B cell (primary cell): Measurements from ENCODE around the gene ITSN1. TPM values are rescaled to one million over a fixed set of nuclear protein-coding genes. Genes with fewer than 3 reads are reported as not detected.

Experiments used
- ATAC-seq: fragments of 200-7000 bp; cut with Tn5 transposase; one replicate; pipeline ENCODE4 v1.10.0; 2021; ENCODE audit warnings: low read depth, mild to moderate bottlenecking, moderate number of reproducible peaks, moderate library complexity
- CTCF ChIA-PET: fragments of 350-600 bp; sonication (Branson Sonifier 250); formaldehyde crosslinking; loops from one replicate; lab custom pipeline; 2021; ENCODE audit warnings: antibody characterized with exemption, inconsistent platforms; lab: Charles Lee
- POLR2A ChIA-PET: fragments of 350-600 bp; sonication (Branson Sonifier 250); formaldehyde crosslinking; loops from one replicate; lab custom pipeline; 2021; ENCODE audit warnings: antibody characterized with exemption; lab: Charles Lee
- DNase-seq: peaks from one replicate; pipeline ENCODE4 v3.0.0; 2013
- H2AFZ ChIP-seq: 2 replicates; pipeline ENCODE4 v1.6.1; 2012; ENCODE audit warnings: mild to moderate bottlenecking, low read depth, low read length; ENCODE audit not compliant: insufficient read depth, poor library complexity, severe bottlenecking
- H3K27ac ChIP-seq, 2 donors: 1 replicate in 1 of 2; 2 replicates in 1 of 2; pipeline ENCODE4 v1.5.1; 2012 to 2013; ENCODE audit warnings: low read length in 2 of 2, mild to moderate bottlenecking in 2 of 2, moderate library complexity in 1 of 2
- H3K27me3 ChIP-seq, 4 experiments: fragments of 200-600 bp in 1 of 4; sonication (generic) in 1 of 4; replicated peaks in 1 of 4; 1 replicate in 2 of 4; 2 replicates in 2 of 4; pipeline versions ENCODE4 v1.6.1 to v1.7.0; 2013 to 2016; ENCODE audit warnings: low read length in 3 of 4, mild to moderate bottlenecking in 2 of 4, mixed read lengths in 1 of 4, moderate library complexity in 1 of 4; ENCODE audit not compliant: insufficient read depth in 4 of 4, control insufficient read depth in 3 of 4; ENCODE audit errors: control extremely low read depth in 1 of 4
- H3K36me3 ChIP-seq, 2 experiments: replicated peaks in 1 of 2; 1 replicate in 1 of 2; 2 replicates in 1 of 2; pipeline versions ENCODE4 v1.6.1 to v1.7.1; 2013; ENCODE audit warnings: low read length in 1 of 2; ENCODE audit not compliant: insufficient read depth in 2 of 2, control insufficient read depth in 1 of 2; ENCODE audit errors: control extremely low read depth in 1 of 2, extremely low read depth in 1 of 2
- H3K4me1 ChIP-seq, 2 donors: fragments of 200-600 bp in 1 of 2; sonication (generic) in 1 of 2; 1 replicate in 1 of 2; 2 replicates in 1 of 2; pipeline versions ENCODE4 v1.5.1 to v1.6.1; 2013 to 2017; ENCODE audit warnings: low read length in 2 of 2; ENCODE audit not compliant: control insufficient read depth in 2 of 2, insufficient read depth in 2 of 2
- H3K4me2 ChIP-seq: replicated peaks from 2 replicates; pipeline ENCODE3; 2012; ENCODE audit warnings: mild to moderate bottlenecking, low read depth, low read length; ENCODE audit not compliant: poor library complexity, severe bottlenecking
- H3K4me3 ChIP-seq, 5 experiments: fragments of 200-600 bp in 1 of 5; sonication (generic) in 1 of 5; 1 replicate in 3 of 5; 2 replicates in 2 of 5; pipeline versions ENCODE4 v1.5.1 to v1.7.0; 2011 to 2016; ENCODE audit warnings: low read length in 4 of 5, mild to moderate bottlenecking in 4 of 5, low read depth in 2 of 5, control low read depth in 1 of 5, moderate library complexity in 1 of 5; ENCODE audit not compliant: insufficient read depth in 1 of 5; ENCODE audit errors: control extremely low read depth in 1 of 5, extremely low read depth in 1 of 5
- H3K79me2 ChIP-seq: fragments of 200-600 bp; sonication (generic); one replicate; pipeline ENCODE4 v1.6.0; 2016; ENCODE audit warnings: low read length; ENCODE audit not compliant: control insufficient read depth, insufficient read depth
- H3K9ac ChIP-seq: fragments of 200-600 bp; sonication (generic); 2 replicates; pipeline ENCODE4 v1.6.1; 2017; ENCODE audit warnings: mild to moderate bottlenecking, low read length, moderate library complexity
- H3K9me3 ChIP-seq, 3 donors: one replicate each; pipeline versions ENCODE4 v1.6.1 to v1.7.1; 2013; ENCODE audit warnings: low read length in 2 of 3; ENCODE audit not compliant: control insufficient read depth in 2 of 3, insufficient read depth in 1 of 3; ENCODE audit errors: control extremely low read depth in 1 of 3
- H4K20me1 ChIP-seq: 2 replicates; pipeline ENCODE4 v1.6.0; 2012; ENCODE audit warnings: mild to moderate bottlenecking, low read length; ENCODE audit not compliant: insufficient read depth, control insufficient read depth, poor library complexity, severe bottlenecking
- H3K27ac Mint-ChIP-seq: one replicate; pipeline ENCODE4 v1.8.0; 2021; ENCODE audit warnings: mixed read lengths
- H3K27me3 Mint-ChIP-seq: one replicate; pipeline ENCODE4 v1.8.0; 2021; ENCODE audit warnings: mixed read lengths
- H3K4me1 Mint-ChIP-seq: one replicate; pipeline ENCODE4 v1.8.0; 2021; ENCODE audit warnings: mixed read lengths
- H3K4me3 Mint-ChIP-seq: one replicate; pipeline ENCODE4 v1.8.0; 2021; ENCODE audit warnings: mixed read lengths
- H3K9me3 Mint-ChIP-seq: one replicate; pipeline ENCODE4 v1.8.0; 2022; ENCODE audit warnings: mixed read lengths; ENCODE audit not compliant: insufficient read depth
- CTCF ChIP-seq: fragments of 200-600 bp; IDR thresholded peaks from one replicate; pipeline ENCODE4 v1.8.0; 2022; ENCODE audit warnings: antibody characterized with exemption, mild to moderate bottlenecking
- EZH2 ChIP-seq: IDR thresholded peaks from 2 replicates; pipeline ENCODE4 v1.6.1; 2012; ENCODE audit warnings: borderline replicate concordance, low read depth, mild to moderate bottlenecking, moderate library complexity, low read length; ENCODE audit not compliant: insufficient read depth, poor library complexity, severe bottlenecking
- WGBS: methylation state at CpG from one replicate; pipeline ENCODE4 v1.1.5; 2013; ENCODE audit warnings: missing lambda C conversion rate; ENCODE audit not compliant: insufficient coverage; 5-methylcytosine and 5-hydroxymethylcytosine counted together
- intact Hi-C: fragments of 100-400 bp; cut with micrococcal nuclease; formaldehyde crosslinking; loops from one replicate; pipeline ENCODE4 v1.10.0; 2022
- polyA plus RNA-seq: library from polyadenylated mRNA; depleted of rRNA; stranded (reverse); fragments of >200 nt; gene quantifications from 2 replicates; pipeline ENCODE4 v1.2.3, GENCODE V29; 2012
- total RNA-seq, 2 donors: library from RNA; stranded (reverse); fragments of 120-200 nt in 1 of 2; gene quantifications; 1 replicate in 1 of 2; 2 replicates in 1 of 2; pipeline versions ENCODE4 v1.2.3 to v1.2.4, GENCODE V29; 2013 to 2022

Gene ITSN1
- total and polyA plus RNA-seq, 2 donors (not counting 1 experiment from before 2014, with no cell fraction given), result 0.31 to 2.4 TPM

DNA sequence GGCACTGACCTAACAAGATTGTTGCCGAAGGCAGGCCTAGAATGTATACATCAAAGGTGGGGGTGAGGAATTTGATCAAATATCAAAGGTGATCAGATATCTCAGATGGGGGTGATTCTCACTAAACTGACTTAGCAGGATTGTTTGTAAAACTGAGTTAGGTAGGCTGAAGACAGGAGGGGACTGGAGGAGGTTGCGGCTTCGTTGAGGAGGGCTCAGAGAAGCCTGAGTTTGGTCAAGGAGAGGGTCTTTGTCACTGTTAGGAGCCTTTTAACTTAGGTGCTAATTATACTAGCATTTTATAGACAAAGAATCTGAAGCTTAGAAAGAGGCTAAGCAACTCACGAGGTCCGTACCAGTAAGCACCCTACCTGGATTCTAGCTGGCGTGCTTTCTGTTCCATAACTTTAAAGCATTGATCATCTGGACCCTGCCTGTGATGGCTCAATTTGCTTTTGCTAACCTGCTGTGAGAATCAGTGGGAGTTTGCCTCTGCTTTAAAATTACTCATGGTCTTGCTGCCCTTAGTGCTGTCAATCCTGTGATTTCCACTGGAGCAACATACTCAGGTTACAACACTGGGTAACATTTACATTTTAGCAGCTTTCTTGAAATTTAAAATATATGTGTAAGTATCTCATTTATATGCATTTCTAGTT lies 49.8 kb downstream of the ITSN1 start:
- Histone ChIP-seq H4K20me1 (no peaks in the 10 kb centered on the region), H3K79me2 (no peaks in the 10 kb centered on the region), H2AFZ (no peak overlapping the region), H3K27me3 (no peaks in the 10 kb centered on the region), H3K4me1 (no peaks in the 10 kb centered on the region), H3K9ac (no peak overlapping the region), H3K4me3 (no peak overlapping the region), H3K4me2 (no peak overlapping the region), H3K36me3 (no peaks in the 10 kb centered on the region), H3K27ac (no peak overlapping the region), H3K9me3 (no peaks in the 10 kb centered on the region)
- no peak overlapping the region for H3K27ac Mint-ChIP-seq
- ATAC-seq (no peak), DNase-seq (no peak)
- CTCF ChIA-PET, result no interaction called here
- peaks cover 9% of the 10 kb centered on the region for H3K27me3 Mint-ChIP-seq
- WGBS, result 97% methylated on average over 6 of the region's 6 CpGs
- H3K4me1 Mint-ChIP-seq, result no peaks in the 10 kb centered on the region
- POLR2A ChIA-PET, result no interaction called here
- TF ChIP-seq CTCF (no peak), EZH2 (no peak)
- no peak overlapping the region for H3K4me3 Mint-ChIP-seq
- H3K9me3 Mint-ChIP-seq, result no peaks in the 10 kb centered on the region
- intact Hi-C loops, result no loop called here

DNA sequence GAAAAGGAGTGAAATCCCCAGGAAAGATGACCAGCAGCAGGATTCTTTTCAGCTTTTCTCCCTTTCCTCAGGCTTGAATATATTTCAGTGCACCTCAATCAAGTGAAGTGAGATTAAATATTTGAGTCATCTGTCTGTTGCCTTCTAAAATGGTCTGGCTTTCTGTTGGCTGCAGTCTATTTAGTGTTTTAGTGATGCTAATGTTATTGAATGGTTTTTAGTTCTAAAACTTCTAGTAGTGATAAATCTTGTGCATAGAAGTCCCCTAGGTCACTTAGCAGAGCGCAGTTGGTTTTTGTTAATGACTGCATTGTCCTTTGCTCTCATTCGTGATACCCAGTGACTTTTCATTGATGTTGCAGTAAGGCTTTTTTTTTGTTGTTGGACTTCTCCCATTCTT lies 53.5 kb downstream of the ITSN1 start:
- TF ChIP-seq CTCF (no peak), EZH2 (no peak)
- Histone ChIP-seq H3K4me1 (no peaks in the 10 kb centered on the region), H2AFZ (no peak overlapping the region), H3K9me3 (no peaks in the 10 kb centered on the region), H3K27me3 (no peaks in the 10 kb centered on the region), H3K36me3 (no peaks in the 10 kb centered on the region), H3K4me2 (no peak overlapping the region), H3K27ac (no peak overlapping the region), H3K79me2 (no peaks in the 10 kb centered on the region), H4K20me1 (no peaks in the 10 kb centered on the region), H3K4me3 (no peak overlapping the region), H3K9ac (no peak overlapping the region)
- Mint-ChIP-seq H3K4me3 (no peak overlapping the region), H3K9me3 (no peaks in the 10 kb centered on the region), H3K27ac (no peak overlapping the region), H3K4me1 (no peaks in the 10 kb centered on the region), H3K27me3 (peaks cover 14% of the 10 kb centered on the region)
- 100% methylated on average over 1 of the region's 2 CpGs for WGBS
- intact Hi-C loops, result no loop called here
- POLR2A ChIA-PET, result no interaction called here
- CTCF ChIA-PET, result no interaction called here
- ATAC-seq, result no peak
- no peak for DNase-seq
